AG08395 (cell line): ENCODE measurements around the gene RBM11.
"Not testable (repeated sequence)": the region's sequence is repeated elsewhere in the genome, so short reads cannot be mapped to it uniquely, and the experiment has no call there.

Experiments used
- DNase-seq: peaks from one replicate; pipeline ENCODE4 v3.0.0; 2012; ENCODE audit warnings: mixed read lengths, low spot score

RBM11 gene

GRCh38 chr21:14215971-14216641 lies at the start of gene RBM11:
Gene RBM11, plus strand, starts transcription at chr21:14216157. Its CDS starts 30 bp downstream, at chr21:14216187.
- peak; percentile 2 for DNase-seq

- not testable (repeated sequence) for DNase-seq
Measured at GRCh38 chr21:14166463-14167223, 49.3 kb upstream of the RBM11 start.

GRCh38 chr21:14206222-14206621 lies 9.7 kb upstream of the RBM11 start:
- DNase-seq = no peak

GRCh38 chr21:14210738-14211137 lies 5.2 kb upstream of the RBM11 start, which contains the start of gene LIPI:
Gene LIPI, minus strand, starts transcription at chr21:14210955. Its CDS starts 110 bp downstream, at chr21:14210845.
- no peak for DNase-seq

- no peak for DNase-seq
Measured at GRCh38 chr21:14213164-14213563, 2.8 kb upstream of the RBM11 start.

GRCh38 chr21:14223365-14223764 lies 7.4 kb downstream of the RBM11 start:
- DNase-seq = no peak

- no peak for DNase-seq
Measured at GRCh38 chr21:14229399-14229798, 13.4 kb downstream of the RBM11 start.

GRCh38 chr21:14235101-14235500 lies 19.1 kb downstream of the RBM11 start:
- DNase-seq = no peak

GRCh38 chr21:14236180-14236579 lies 20.2 kb downstream of the RBM11 start:
- no peak for DNase-seq

- no peak for DNase-seq
Measured at GRCh38 chr21:14239281-14239680, 23.3 kb downstream of the RBM11 start.

GRCh38 chr21:14241297-14241696 lies 25.3 kb downstream of the RBM11 start:
- DNase-seq = no peak

GRCh38 chr21:14243461-14243860 lies 27.5 kb downstream of the RBM11 start:
- no peak for DNase-seq

GRCh38 chr21:14243874-14244273 lies 27.9 kb downstream of the RBM11 start:
- DNase-seq = no peak

GRCh38 chr21:14244911-14245310 lies 29.0 kb downstream of the RBM11 start:
- DNase-seq = no peak

- DNase-seq = no peak
Measured at GRCh38 chr21:14245711-14246110, 29.8 kb downstream of the RBM11 start.

GRCh38 chr21:14251336-14251735 lies 35.4 kb downstream of the RBM11 start:
- DNase-seq = no peak

GRCh38 chr21:14259747-14260146 lies 43.8 kb downstream of the RBM11 start:
- DNase-seq = peak; percentile 54

- no peak for DNase-seq
Measured at GRCh38 chr21:14260174-14260764, 44.3 kb downstream of the RBM11 start.

GRCh38 chr21:14262039-14262438 lies 46.1 kb downstream of the RBM11 start:
- DNase-seq = no peak

GRCh38 chr21:14263879-14264278 lies 47.9 kb downstream of the RBM11 start:
- DNase-seq = no peak

- DNase-seq = no peak
Measured at GRCh38 chr21:14265023-14265422, 49.1 kb downstream of the RBM11 start.

GRCh38 chr21:14267076-14267475 lies 51.1 kb downstream of the RBM11 start:
- DNase-seq = no peak

GRCh38 chr21:14270631-14271030 lies 54.7 kb downstream of the RBM11 start:
- no peak for DNase-seq
